NCI-H69 (cell line): ENCODE results near the gene ARL8A.
A peak's percentile ranks its signal among the peaks of the same experiment; 100 is the strongest.
"Not testable (repeated sequence)": the region's sequence is repeated elsewhere in the genome, so short reads cannot be mapped to it uniquely, and the experiment has no call there.

Experiments
- DNase-seq: peaks from one replicate; lab custom pipeline; 2025; lab: John Stamatoyannopoulos, UW

ARL8A gene

GRCh38 chr1:202173993-202174392, 29.5 kb upstream of the ARL8A start:
- peak; percentile 79 for DNase-seq

- peak; percentile 74 for DNase-seq
These were observed 27.4 kb upstream of the ARL8A start for GRCh38 chr1:202172015-202172355.

GRCh38 chr1:202171292-202172014, 26.9 kb upstream of the ARL8A start:
- no peak for DNase-seq

- DNase-seq = peak; percentile 82
These were observed 26.2 kb upstream of the ARL8A start for GRCh38 chr1:202170726-202171125.

- DNase-seq = no peak
These were observed 24.3 kb upstream of the ARL8A start for GRCh38 chr1:202168861-202169260.

- peak; percentile 69 for DNase-seq
These were observed 23.3 kb upstream of the ARL8A start for GRCh38 chr1:202167708-202168415.

GRCh38 chr1:202167054-202167453, 22.5 kb upstream of the ARL8A start:
- not testable (repeated sequence) for DNase-seq

- DNase-seq = no peak
These were observed 21.7 kb upstream of the ARL8A start for GRCh38 chr1:202165942-202166843.

- DNase-seq = no peak
These were observed 20.9 kb upstream of the ARL8A start for GRCh38 chr1:202165267-202165941.

- no peak for DNase-seq
These were observed 19.9 kb upstream of the ARL8A start for GRCh38 chr1:202164271-202165037.

- DNase-seq = no peak
These were observed 19.0 kb upstream of the ARL8A start for GRCh38 chr1:202163281-202164270.

- DNase-seq = no peak
These were observed 18.1 kb upstream of the ARL8A start for GRCh38 chr1:202162418-202163280.

- no peak for DNase-seq
These were observed 17.5 kb upstream of the ARL8A start for GRCh38 chr1:202162047-202162417.

- no peak for DNase-seq
These were observed 16.9 kb upstream of the ARL8A start for GRCh38 chr1:202161151-202162046.

- DNase-seq = no peak
These were observed 15.9 kb upstream of the ARL8A start, which contains the start of gene PTPN7 for GRCh38 chr1:202160377-202160940. Gene PTPN7, minus strand, starts transcription at chr1:202160602. Its CDS starts 1,200 bp downstream, at chr1:202159402.

- no peak for DNase-seq
These were observed 15.2 kb upstream of the ARL8A start for GRCh38 chr1:202159534-202160371.
